GM04504 (cell line): ENCODE results near the gene IFNAR2.

Experiments
- DNase-seq: peaks from one replicate; pipeline ENCODE4 v3.0.0-alpha.2; 2012; ENCODE audit warnings: low read depth

Gene IFNAR2

DNA sequence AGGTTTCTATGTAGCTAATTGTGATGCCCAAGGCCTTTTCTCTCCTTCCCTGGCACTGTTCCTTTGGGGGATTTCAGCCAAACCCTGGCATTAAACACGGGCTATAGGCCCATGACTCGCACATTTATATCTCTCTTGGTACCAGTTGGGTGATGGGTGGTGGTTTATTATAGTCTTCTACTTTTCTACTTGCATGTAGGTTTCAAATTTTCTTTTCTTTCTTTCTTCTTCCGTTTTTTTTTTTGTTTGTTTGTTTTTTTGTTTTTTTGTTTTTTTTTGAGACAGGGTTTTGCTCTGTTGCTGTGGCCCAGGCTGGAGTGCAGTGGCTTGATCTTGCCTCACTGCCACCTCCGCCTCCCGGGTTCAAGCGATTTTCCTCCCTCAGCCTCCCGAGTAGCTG lies 37.5 kb downstream of the IFNAR2 start:
- DNase-seq: no peak

DNA sequence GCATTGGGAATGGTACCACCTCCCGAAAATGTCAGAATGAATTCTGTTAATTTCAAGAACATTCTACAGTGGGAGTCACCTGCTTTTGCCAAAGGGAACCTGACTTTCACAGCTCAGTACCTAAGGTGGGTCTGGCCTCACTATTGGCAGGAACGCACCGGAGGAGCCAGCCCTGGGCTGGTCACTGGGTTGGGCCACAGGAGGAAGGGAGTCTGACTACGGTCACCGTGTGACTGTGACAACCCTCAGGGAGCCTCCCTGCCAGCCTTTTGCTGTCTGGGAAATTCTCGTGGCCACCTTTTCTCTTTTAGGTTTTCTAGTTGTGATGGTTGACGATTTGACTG lies 38.6 kb downstream of the IFNAR2 start:
- DNase-seq: no peak

DNA sequence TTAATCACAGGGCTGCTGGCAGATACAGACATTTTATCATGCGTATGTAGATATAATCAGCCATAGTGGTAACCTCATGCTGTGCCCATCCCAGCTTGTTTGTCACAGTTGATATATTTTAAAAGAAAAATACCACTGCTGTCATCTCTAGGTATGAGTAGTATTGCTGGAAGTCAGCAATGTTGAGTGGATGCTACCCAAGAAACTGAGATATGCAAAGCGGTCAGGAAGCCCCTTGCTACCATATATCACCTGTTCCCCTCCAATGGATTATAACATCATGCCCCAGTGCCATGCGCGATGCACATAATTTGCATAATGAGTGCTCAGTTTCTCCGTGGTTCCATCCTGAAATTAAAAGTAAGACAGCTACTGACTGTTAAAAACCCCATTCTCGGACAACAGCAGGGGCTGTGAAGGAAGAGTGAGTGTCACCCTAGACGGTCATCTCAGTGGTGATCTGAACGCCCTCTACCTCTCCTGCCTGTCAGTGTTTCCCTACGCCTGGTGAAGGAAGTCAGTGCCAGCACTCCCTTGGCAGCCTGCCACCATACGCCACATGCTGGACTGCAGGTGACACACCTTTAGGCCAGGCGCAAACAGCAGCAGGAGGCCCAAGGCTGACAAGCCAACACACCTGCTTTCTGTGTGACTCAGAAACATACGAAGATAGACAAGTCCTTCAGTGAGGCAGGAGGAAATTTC lies 39.2 kb downstream of the IFNAR2 start:
- no peak for DNase-seq

DNA sequence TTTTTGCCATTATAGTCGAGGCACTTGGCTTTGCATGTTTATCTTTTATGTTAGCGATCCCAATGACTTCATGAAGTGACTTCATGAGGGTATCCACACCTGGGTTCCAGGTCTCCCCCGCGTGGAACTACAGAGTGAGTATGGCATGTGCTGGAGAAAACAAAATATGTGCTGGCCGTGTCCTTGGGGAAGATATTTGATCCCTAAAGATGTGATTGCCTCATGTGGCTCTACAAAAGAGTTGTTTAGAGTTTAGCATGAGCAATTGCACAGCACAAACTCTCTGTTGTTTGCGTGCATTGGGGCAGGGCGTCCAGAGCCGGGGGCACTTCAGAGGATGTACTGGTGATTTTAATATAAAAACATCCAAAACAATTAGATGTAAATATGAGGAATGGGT lies 41.2 kb downstream of the IFNAR2 start:
- no peak for DNase-seq

DNA sequence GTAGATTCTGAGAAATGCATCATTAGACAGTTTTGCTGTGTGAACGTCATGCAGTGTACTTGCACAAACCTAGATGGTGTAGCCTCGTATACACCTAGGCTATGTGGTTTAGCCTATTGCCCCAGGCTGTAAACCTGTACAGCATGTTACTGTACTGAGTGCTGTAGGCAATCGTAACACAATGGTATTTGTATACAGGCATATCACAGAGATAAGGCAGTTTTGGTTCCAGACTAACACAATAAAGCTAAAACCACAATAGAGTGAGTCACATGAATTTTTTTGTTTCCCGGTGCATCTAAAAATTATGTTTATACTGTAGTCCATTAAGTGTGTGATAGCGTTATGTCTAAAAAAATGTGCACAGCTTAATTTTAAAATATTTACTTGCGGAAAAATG lies 43.3 kb downstream of the IFNAR2 start:
- no peak for DNase-seq

DNA sequence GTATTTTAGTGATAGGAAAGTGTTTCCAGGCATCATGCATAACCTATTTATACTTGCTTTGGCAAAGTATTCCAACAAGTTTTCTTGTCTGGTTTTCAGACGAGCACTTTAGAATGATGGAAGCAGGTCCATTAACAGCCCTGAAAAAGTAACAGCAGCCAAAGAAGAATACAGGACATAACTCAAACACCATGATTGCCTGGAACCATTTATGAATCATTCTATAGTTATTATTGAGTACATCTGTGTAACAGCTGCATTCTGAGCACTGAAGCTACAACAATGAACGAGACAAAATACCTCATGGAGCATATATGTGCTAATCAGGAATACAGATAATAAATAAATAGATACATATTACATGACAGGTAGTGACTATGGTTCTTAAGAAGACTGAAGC lies 49.0 kb downstream of the IFNAR2 start:
- DNase-seq: no peak

DNA sequence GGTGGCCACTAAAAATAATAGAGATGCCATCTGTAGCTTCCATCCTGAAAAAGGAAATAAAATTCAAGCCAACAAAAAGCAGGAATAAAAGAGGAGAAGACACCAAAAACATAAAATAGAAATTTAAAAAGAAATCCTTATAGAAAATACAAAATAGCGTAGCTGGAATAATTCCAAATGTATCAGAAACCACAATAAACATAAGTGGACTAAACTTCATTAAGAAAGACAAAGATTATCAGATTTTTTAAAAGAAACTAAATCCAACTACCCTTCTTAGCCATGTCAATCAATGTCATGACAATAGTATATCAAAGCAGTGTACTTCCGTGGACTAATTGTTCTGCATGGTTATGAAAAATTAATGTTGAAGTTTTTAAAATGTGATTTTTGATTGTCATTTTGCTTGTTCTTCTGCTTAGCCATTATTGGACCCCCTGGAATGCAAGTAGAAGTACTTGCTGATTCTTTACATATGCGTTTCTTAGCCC lies 49.6 kb downstream of the IFNAR2 start:
- DNase-seq: no peak
